ENCODE measurements around the gene CAPN7.

Gene CAPN7

DNA sequence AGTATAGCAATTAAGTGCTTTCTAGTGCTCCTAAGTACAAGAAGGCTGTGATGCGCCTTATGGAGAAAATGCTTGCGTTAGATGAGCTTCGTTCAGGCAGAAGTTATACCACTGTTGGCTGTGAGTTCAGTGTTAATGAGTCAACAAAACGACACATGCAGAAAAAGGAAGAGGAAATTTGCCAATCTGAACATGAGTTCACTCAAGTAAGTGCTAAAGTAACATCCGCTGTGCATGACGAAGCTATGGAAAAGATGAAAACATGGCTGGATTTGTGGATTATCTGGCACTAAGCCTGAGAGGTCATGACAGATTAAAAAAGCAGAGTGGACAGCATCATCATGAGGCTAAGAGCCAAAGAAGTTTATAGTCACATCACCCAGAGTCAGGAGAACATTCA lies 89.5 kb downstream of the CAPN7 start:
- TF ChIP-seq, protein P1, sequence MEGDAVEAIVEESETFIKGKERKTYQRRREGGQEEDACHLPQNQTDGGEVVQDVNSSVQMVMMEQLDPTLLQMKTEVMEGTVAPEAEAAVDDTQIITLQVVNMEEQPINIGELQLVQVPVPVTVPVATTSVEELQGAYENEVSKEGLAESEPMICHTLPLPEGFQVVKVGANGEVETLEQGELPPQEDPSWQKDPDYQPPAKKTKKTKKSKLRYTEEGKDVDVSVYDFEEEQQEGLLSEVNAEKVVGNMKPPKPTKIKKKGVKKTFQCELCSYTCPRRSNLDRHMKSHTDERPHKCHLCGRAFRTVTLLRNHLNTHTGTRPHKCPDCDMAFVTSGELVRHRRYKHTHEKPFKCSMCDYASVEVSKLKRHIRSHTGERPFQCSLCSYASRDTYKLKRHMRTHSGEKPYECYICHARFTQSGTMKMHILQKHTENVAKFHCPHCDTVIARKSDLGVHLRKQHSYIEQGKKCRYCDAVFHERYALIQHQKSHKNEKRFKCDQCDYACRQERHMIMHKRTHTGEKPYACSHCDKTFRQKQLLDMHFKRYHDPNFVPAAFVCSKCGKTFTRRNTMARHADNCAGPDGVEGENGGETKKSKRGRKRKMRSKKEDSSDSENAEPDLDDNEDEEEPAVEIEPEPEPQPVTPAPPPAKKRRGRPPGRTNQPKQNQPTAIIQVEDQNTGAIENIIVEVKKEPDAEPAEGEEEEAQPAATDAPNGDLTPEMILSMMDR (IDR thresholded peaks at IDR 0.05; ENCODE audit: insufficient read depth, missing control alignments), result no peak
- no peak for DNase-seq (ENCODE audit: insufficient read length, low spot score)

DNA sequence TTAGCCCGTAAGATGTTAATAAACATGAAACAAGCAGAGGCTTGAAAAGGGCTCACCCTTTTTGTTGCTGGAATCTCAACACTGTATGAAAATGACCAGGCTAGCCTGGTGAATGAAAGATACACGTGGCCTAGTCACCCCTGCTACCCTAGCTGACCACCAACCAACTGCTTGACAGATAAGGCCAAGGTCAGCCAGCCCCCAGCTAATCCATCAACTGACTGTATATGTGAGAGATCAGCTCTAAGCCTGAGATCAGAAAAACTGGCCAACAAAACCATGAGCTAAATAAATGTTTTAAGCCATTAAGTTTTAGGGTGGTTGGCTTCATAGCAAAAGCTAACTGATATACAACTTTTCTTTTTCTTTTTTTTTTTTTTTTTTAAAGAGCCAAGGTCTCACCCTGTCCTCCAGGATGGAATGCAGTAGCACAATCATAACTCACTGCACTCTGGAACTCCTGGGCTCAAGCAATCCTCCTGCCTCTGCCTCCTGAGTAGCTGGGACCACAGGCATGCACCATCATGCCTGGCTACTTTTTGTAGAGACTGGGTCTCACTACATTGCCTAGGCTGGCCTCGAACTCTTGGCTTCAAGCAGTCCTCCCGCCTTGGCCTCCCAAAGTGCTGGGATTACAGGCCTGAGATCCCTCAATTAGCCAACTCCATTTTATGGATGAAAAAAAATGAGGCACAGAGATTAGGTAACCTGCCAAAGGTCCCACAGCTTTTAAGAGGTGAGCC lies 91.7 kb downstream of the CAPN7 start:
- TF ChIP-seq, protein P1 (IDR thresholded peaks at IDR 0.05; ENCODE audit: insufficient read depth, missing control alignments), result no peak
- FAIRE-seq (no peak), DNase-seq (ENCODE audit: insufficient read length, low spot score) (no peak)

More for the DNA sequence above, 89.5 kb downstream of the CAPN7 start:
- FAIRE-seq, result no peak

DNA sequence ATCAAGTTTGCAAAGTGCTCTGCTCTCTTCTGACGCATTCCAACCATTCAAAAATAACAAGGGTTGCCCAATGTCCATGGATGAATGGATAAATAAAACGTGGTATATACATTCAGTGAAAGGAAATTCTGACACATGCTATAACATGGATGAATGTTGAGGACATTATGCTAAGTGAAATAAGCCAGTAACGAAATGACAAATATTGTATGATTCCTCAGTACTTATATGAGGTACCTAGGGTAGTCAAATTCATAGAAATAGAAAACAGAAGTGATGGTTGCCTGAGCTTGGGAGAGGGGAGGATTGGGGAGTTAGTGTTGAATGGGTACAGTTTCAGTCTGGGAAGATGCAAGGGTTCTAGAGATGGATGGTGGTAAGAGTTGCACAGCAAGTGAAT lies 92.5 kb downstream of the CAPN7 start:
- TF ChIP-seq, protein P1 (IDR thresholded peaks at IDR 0.05; ENCODE audit: insufficient read depth, missing control alignments), result no peak
- no peak for DNase-seq (ENCODE audit: insufficient read length, low spot score)
- FAIRE-seq, result no peak

DNA sequence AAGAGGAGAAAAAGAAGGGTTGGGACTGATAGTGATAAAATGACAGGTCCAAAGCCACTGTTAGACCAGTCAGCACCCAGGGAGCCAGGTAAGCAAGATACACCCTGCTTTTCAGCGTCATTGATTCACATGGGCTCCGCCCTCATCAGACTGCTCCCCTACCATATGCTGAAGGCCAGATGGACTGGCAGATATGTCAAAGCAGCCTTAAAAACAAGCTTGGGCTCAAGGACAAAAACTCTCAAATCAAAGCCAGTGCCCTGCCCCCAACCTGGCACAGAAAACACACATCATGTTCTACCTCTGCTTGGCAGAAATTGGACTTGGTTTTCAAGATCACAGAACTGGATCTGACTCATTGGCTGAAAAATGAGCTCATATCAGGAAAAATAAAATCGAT lies 93.0 kb downstream of the CAPN7 start:
- TF ChIP-seq, protein P1 (IDR thresholded peaks at IDR 0.05; ENCODE audit: insufficient read depth, missing control alignments), result no peak
- DNase-seq (ENCODE audit: insufficient read length, low spot score) (no peak), FAIRE-seq (no peak)

DNA sequence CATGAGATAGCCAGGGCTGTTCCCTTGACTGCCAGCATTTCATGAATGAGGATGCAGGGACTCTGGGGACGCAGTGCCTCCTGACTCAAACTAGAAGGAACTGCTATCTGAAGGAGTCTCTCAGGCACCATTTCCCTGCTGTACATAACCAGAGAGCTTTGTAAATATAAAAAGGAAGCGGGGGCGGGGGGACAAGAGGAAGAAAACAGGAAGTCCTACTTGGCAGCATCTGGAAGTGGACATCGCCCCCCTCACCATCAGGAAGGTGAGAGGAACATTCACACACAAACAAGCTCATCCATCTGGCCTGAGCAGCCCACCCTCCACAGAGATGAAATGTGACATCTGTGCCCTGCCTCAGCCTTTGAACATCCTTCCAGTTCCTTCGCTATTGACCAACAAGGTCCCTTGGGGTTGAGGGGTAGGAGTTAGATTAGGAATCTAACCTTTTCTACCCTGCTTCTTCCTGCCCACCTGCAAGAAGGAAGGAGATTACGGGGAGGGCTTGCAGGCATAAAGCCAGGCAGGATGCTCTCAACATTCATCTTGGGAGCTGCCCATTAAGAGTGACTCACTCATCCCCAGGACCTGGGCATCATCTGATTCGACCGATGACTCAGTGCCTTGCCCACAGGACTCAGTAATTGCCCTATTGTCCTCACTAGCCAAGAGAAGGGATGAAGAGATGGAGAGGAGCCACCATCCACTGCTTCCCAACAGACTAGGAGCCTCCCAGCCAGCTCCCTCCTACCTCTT lies 94.5 kb downstream of the CAPN7 start:
- TF ChIP-seq, protein P1 (IDR thresholded peaks at IDR 0.05; ENCODE audit: insufficient read depth, missing control alignments), result no peak
- DNase-seq (ENCODE audit: insufficient read length, low spot score), result no peak
- FAIRE-seq, result no peak

DNA sequence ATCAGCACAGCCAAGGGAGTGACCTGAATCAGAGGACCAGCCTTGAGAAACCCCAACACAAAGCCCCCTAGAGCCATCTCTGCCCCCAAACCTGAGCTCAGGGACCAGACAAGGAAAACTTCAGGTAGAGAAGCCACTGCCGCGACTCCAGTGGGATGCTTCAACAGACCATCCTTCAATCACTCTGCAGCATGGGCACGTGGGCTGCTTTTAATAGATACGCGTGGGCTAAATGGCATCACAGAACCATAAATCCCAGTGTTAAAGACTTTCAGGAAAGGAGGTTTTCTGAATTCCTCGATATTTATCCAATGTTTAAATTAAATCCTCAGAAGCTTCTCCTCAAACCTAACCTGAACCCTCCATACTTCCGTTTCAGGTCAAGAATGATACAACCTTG lies 95.7 kb downstream of the CAPN7 start:
- no peak for FAIRE-seq
- TF ChIP-seq, protein P1 (IDR thresholded peaks at IDR 0.05; ENCODE audit: insufficient read depth, missing control alignments), result no peak
- no peak for DNase-seq (ENCODE audit: insufficient read length, low spot score)

Data from D721Med (cell line).